Measurements from ENCODE around the gene TSPEAR. TPM values are rescaled to one million over a fixed set of nuclear protein-coding genes. Genes with fewer than 3 reads are reported as not detected.

The TSPEAR gene
- total and polyA plus RNA-seq, 2 donors (not counting 1 experiment from before 2014, with no cell fraction given): not detected

- no peaks in the 10 kb centered on the region for H3K27me3 ChIP-seq (ENCODE audit: control insufficient read depth, insufficient read depth, low read length)
- no peak for TF ChIP-seq EZH2 (IDR thresholded peaks at IDR 0.05; ENCODE audit: low read length, missing control alignments)
- TF ChIP-seq, protein P1, sequence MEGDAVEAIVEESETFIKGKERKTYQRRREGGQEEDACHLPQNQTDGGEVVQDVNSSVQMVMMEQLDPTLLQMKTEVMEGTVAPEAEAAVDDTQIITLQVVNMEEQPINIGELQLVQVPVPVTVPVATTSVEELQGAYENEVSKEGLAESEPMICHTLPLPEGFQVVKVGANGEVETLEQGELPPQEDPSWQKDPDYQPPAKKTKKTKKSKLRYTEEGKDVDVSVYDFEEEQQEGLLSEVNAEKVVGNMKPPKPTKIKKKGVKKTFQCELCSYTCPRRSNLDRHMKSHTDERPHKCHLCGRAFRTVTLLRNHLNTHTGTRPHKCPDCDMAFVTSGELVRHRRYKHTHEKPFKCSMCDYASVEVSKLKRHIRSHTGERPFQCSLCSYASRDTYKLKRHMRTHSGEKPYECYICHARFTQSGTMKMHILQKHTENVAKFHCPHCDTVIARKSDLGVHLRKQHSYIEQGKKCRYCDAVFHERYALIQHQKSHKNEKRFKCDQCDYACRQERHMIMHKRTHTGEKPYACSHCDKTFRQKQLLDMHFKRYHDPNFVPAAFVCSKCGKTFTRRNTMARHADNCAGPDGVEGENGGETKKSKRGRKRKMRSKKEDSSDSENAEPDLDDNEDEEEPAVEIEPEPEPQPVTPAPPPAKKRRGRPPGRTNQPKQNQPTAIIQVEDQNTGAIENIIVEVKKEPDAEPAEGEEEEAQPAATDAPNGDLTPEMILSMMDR (conservative IDR thresholded peaks at IDR 0.05 in 1 of 2, IDR thresholded peaks at IDR 0.05 in 1 of 2; ENCODE audit: low read depth in 1 of 2, low read length in 2 of 2): no peak
These were observed 158.7 kb downstream of the TSPEAR start for GRCh38 chr21:44552681-44553080.

GRCh38 chr21:44552136-44552535, 159.2 kb downstream of the TSPEAR start:
- Histone ChIP-seq H3K4me1 (ENCODE audit: control insufficient read depth, extremely low read depth, insufficient read depth, low read length) (no peaks in the 10 kb centered on the region), H3K9me3 (ENCODE audit: control insufficient read depth, insufficient read depth, low read depth, low read length) (no peaks in the 10 kb centered on the region), H3K4me2 (ENCODE audit: extremely low read depth, insufficient read depth, low read length) (no peak overlapping the region), H3K79me2 (ENCODE audit: control insufficient read depth, insufficient read depth, low read length) (no peaks in the 10 kb centered on the region), H3K4me3 (replicated peaks in 1 of 4; ENCODE audit: control extremely low read depth in 1 of 4, insufficient read depth in 1 of 4, low read depth in 3 of 4, low read length in 4 of 4) (no peak overlapping the region), H3K27me3 (ENCODE audit: control insufficient read depth, insufficient read depth, low read length) (no peaks in the 10 kb centered on the region), H3K9ac (ENCODE audit: insufficient read depth, low read length) (no peak overlapping the region), H3K36me3 (ENCODE audit: control insufficient read depth, insufficient read depth, low read length) (no peaks in the 10 kb centered on the region), H2AFZ (ENCODE audit: low read length) (no peak overlapping the region), H4K20me1 (ENCODE audit: control insufficient read depth, extremely low read depth, insufficient read depth, low read length) (no peaks in the 10 kb centered on the region), H3K27ac (ENCODE audit: insufficient read depth, low read length) (no peak overlapping the region)
- TF ChIP-seq, protein P1 (conservative IDR thresholded peaks at IDR 0.05 in 1 of 2, IDR thresholded peaks at IDR 0.05 in 1 of 2; ENCODE audit: low read depth in 1 of 2, low read length in 2 of 2): no peak
- TF ChIP-seq EZH2 (IDR thresholded peaks at IDR 0.05; ENCODE audit: low read length, missing control alignments): no peak
- DNase-seq (ENCODE audit: low read depth in 2 of 2): no peak

More at GRCh38 chr21:44552681-44553080, 158.7 kb downstream of the TSPEAR start:
- Histone ChIP-seq H4K20me1 (ENCODE audit: control insufficient read depth, extremely low read depth, insufficient read depth, low read length) (no peaks in the 10 kb centered on the region), H2AFZ (ENCODE audit: low read length) (no peak overlapping the region), H3K27ac (ENCODE audit: insufficient read depth, low read length) (no peak overlapping the region), H3K36me3 (ENCODE audit: control insufficient read depth, insufficient read depth, low read length) (no peaks in the 10 kb centered on the region), H3K9ac (ENCODE audit: insufficient read depth, low read length) (no peak overlapping the region), H3K9me3 (ENCODE audit: control insufficient read depth, insufficient read depth, low read depth, low read length) (no peaks in the 10 kb centered on the region), H3K4me2 (ENCODE audit: extremely low read depth, insufficient read depth, low read length) (no peak overlapping the region), H3K4me1 (ENCODE audit: control insufficient read depth, extremely low read depth, insufficient read depth, low read length) (no peaks in the 10 kb centered on the region), H3K79me2 (ENCODE audit: control insufficient read depth, insufficient read depth, low read length) (no peaks in the 10 kb centered on the region), H3K4me3 (replicated peaks in 1 of 4; ENCODE audit: control extremely low read depth in 1 of 4, insufficient read depth in 1 of 4, low read depth in 3 of 4, low read length in 4 of 4) (no peak overlapping the region)
- DNase-seq (ENCODE audit: low read depth in 2 of 2): no peak

GRCh38 chr21:44551340-44551961, 159.9 kb downstream of the TSPEAR start, which contains the start of gene KRTAP10-2:
Gene KRTAP10-2 (minus strand): TSS chr21:44551505. CDS start chr21:44551458, 47 bp downstream.
- Histone ChIP-seq H3K27me3 (ENCODE audit: control insufficient read depth, insufficient read depth, low read length) (no peaks in the 10 kb centered on the region), H3K4me2 (ENCODE audit: extremely low read depth, insufficient read depth, low read length) (no peak within 1 kb of the TSS), H3K79me2 (ENCODE audit: control insufficient read depth, insufficient read depth, low read length) (no peaks in the 10 kb centered on the region), H3K4me3 (replicated peaks in 1 of 4; ENCODE audit: control extremely low read depth in 1 of 4, insufficient read depth in 1 of 4, low read depth in 3 of 4, low read length in 4 of 4) (no peak within 1 kb of the TSS), H3K27ac (ENCODE audit: insufficient read depth, low read length) (no peak within 1 kb of the TSS), H2AFZ (ENCODE audit: low read length) (no peak within 1 kb of the TSS), H4K20me1 (ENCODE audit: control insufficient read depth, extremely low read depth, insufficient read depth, low read length) (no peaks in the 10 kb centered on the region), H3K4me1 (ENCODE audit: control insufficient read depth, extremely low read depth, insufficient read depth, low read length) (no peaks in the 10 kb centered on the region), H3K9ac (ENCODE audit: insufficient read depth, low read length) (no peak within 1 kb of the TSS), H3K36me3 (ENCODE audit: control insufficient read depth, insufficient read depth, low read length) (no peaks in the 10 kb centered on the region), H3K9me3 (ENCODE audit: control insufficient read depth, insufficient read depth, low read depth, low read length) (no peaks in the 10 kb centered on the region)
- TF ChIP-seq, protein P1 (conservative IDR thresholded peaks at IDR 0.05 in 1 of 2, IDR thresholded peaks at IDR 0.05 in 1 of 2; ENCODE audit: low read depth in 1 of 2, low read length in 2 of 2): no peak
- no peak for TF ChIP-seq EZH2 (IDR thresholded peaks at IDR 0.05; ENCODE audit: low read length, missing control alignments)
- DNase-seq (ENCODE audit: low read depth in 2 of 2): peak in 1 of 2 donors; percentile 1

Measured in fibroblast of lung (primary cell).